K562 (cell line): Measurements from ENCODE around the gene RNF6. TPM values are rescaled to one million over a fixed set of nuclear protein-coding genes. Genes with fewer than 3 reads are reported as not detected.

Experiments
- BHLHE40 ChIP-seq: IDR thresholded peaks from 2 replicates; pipeline ENCODE4 v1.6.1; 2011; ENCODE audit warnings: low read length, improper control_type of control experiment
- CCNT2 ChIP-seq: IDR thresholded peaks from 2 replicates; pipeline ENCODE4 v1.6.1; 2011; ENCODE audit warnings: borderline replicate concordance, low read depth, mild to moderate bottlenecking, moderate library complexity, mixed read lengths, low read length; ENCODE audit not compliant: insufficient read length; ENCODE audit errors: extremely low read depth
- DIDO1 ChIP-seq: fragments of 450-650 bp; IDR thresholded peaks from 2 replicates; pipeline ENCODE4 v1.6.1; 2016; ENCODE audit warnings: low read depth, missing biosample characterization, missing genetic modification characterization
- EP400 ChIP-seq: fragments of 450-650 bp; IDR thresholded peaks from 2 replicates; pipeline ENCODE4 v1.6.1; 2017; ENCODE audit warnings: antibody characterized with exemption, mild to moderate bottlenecking, moderate library complexity
- KAT8 ChIP-seq: fragments of 450-650 bp; IDR thresholded peaks from 2 replicates; pipeline ENCODE4 v1.6.1; 2016; ENCODE audit warnings: low read depth, mild to moderate bottlenecking
- KDM1A ChIP-seq, 2 experiments: fragments of 450-650 bp; IDR thresholded peaks; 2 replicates each; pipeline ENCODE4 v1.6.1; 2016; ENCODE audit warnings: mild to moderate bottlenecking in 2 of 2
- KLF13 ChIP-seq: fragments of 450-650 bp; IDR thresholded peaks from 2 replicates; pipeline ENCODE4 v1.6.1; 2016; ENCODE audit warnings: missing genetic modification characterization, low read depth, mild to moderate bottlenecking, missing compliant biosample characterization, moderate library complexity, borderline replicate concordance
- MBD2 ChIP-seq: sonication (generic); IDR thresholded peaks from 2 replicates; pipeline ENCODE4 v1.6.1; 2016; ENCODE audit warnings: low read depth, borderline replicate concordance
- NELFE ChIP-seq: IDR thresholded peaks from 2 replicates; pipeline ENCODE4 v1.6.1; 2011; ENCODE audit warnings: mild to moderate bottlenecking; ENCODE audit not compliant: insufficient read depth, insufficient read length
- NFE2 ChIP-seq: IDR thresholded peaks from 2 replicates; pipeline ENCODE4 v1.6.1; 2014; ENCODE audit warnings: antibody characterized with exemption, low read depth
- PHB2 ChIP-seq: fragments of 450-650 bp; IDR thresholded peaks from 2 replicates; pipeline ENCODE4 v1.6.1; 2017; ENCODE audit warnings: low read depth
- PPARD ChIP-seq: fragments of 250-450 bp; sonication (Bioruptor Pico); IDR thresholded peaks from 2 replicates; pipeline ENCODE4 v1.8.0; 2022; ENCODE audit warnings: inconsistent platforms, mild to moderate bottlenecking, moderate library complexity
- PRPF4 ChIP-seq: fragments of 200-400 bp; formaldehyde crosslinking; IDR thresholded peaks from one replicate; pipeline ENCODE4 v1.6.1; 2017; ENCODE audit warnings: low read length, low read depth, mild to moderate bottlenecking; ENCODE audit not compliant: insufficient read depth, poor library complexity, severe bottlenecking
- SMAD4 ChIP-seq: fragments of 250-450 bp; sonication (Bioruptor Pico); conservative IDR thresholded peaks from 2 replicates; pipeline ENCODE4 v1.8.0; 2021; ENCODE audit warnings: inconsistent platforms, mild to moderate bottlenecking, moderate library complexity
- TAL1 ChIP-seq: fragments of 450-650 bp; IDR thresholded peaks from 2 replicates; pipeline ENCODE4 v1.6.1; 2016; ENCODE audit warnings: mild to moderate bottlenecking
- TEAD1 ChIP-seq, 2 experiments: fragments of 450-650 bp in 1 of 2; sonication (generic) in 1 of 2; formaldehyde crosslinking; IDR thresholded peaks; 2 replicates each; pipeline versions ENCODE4 v1.4.0 to v1.8.0; 2020 to 2022; ENCODE audit warnings: mild to moderate bottlenecking in 2 of 2, missing genetic modification reagents in 1 of 2
- ZBTB17 ChIP-seq: fragments of 450-650 bp; formaldehyde crosslinking; IDR thresholded peaks from 2 replicates; pipeline ENCODE4 v1.4.0; 2020; ENCODE audit warnings: mild to moderate bottlenecking
- ZKSCAN8 ChIP-seq: fragments of 200-800 bp; sonication (Bioruptor generic); IDR thresholded peaks from 2 replicates; pipeline ENCODE4 v1.6.1; 2016; ENCODE audit warnings: missing genetic modification characterization, missing compliant biosample characterization
- ZNF175 ChIP-seq: fragments of 200-800 bp; sonication (Bioruptor generic); IDR thresholded peaks from 2 replicates; pipeline ENCODE4 v1.6.1; 2016; ENCODE audit warnings: low read depth, mild to moderate bottlenecking, missing genetic modification characterization, missing compliant biosample characterization
- ZNF445 ChIP-seq: fragments of 250-450 bp; sonication (Bioruptor Pico); IDR thresholded peaks from 2 replicates; pipeline ENCODE4 v1.4.0; 2020; ENCODE audit warnings: low read depth, mild to moderate bottlenecking, moderate library complexity
- ZNF507 ChIP-seq: conservative IDR thresholded peaks from 2 replicates; pipeline ENCODE4 v1.6.1; 2017; ENCODE audit warnings: missing genetic modification characterization, missing compliant biosample characterization
- ZNF589 ChIP-seq: fragments of 200-800 bp; sonication (Bioruptor generic); IDR thresholded peaks from 2 replicates; pipeline ENCODE4 v1.6.1; 2016; ENCODE audit warnings: low read depth, missing genetic modification characterization, missing compliant biosample characterization
- polyA plus RNA-seq, 8 experiments: library from polyadenylated mRNA; depleted of rRNA in 4 of 8; stranded (reverse) in 5 of 8; unstranded in 3 of 8; fragments of >200 nt; fragmentation: Nextera tagmentation in 2 of 8; fragmentation: Illumina TruSeq in 1 of 8; extraction: Ambion mirVana in 2 of 8; extraction: Trizol in 1 of 8; gene quantifications; 2 replicates each; pipeline versions ENCODE4 v1.2.1 to v1.2.3, GENCODE V29; 2011 to 2014; ENCODE audit warnings: inconsistent platforms in 1 of 8, missing spikeins in 1 of 8
- total RNA-seq, 7 experiments: library from RNA; depleted of rRNA in 6 of 7; stranded (reverse); fragments of >200 nt in 6 of 7; fragmentation: Illumina TruSeq in 2 of 7; extraction: Trizol in 2 of 7; gene quantifications; 2 replicates each; pipeline versions ENCODE4 v1.2.1 to v1.2.3, GENCODE V29; 2011 to 2021; ENCODE audit warnings: low replicate concordance in 1 of 7
- TF ChIP-seq, protein P1 (sequence below), 2 experiments: fragments of 450-650 bp in 1 of 2; sonication (generic) in 1 of 2; formaldehyde crosslinking in 1 of 2; IDR thresholded peaks in 1 of 2; conservative IDR thresholded peaks in 1 of 2; 2 replicates each; pipeline versions ENCODE4 v1.6.1 to v1.8.1; 2016 to 2023; ENCODE audit warnings: mild to moderate bottlenecking in 2 of 2, moderate library complexity in 2 of 2, inconsistent platforms in 1 of 2, missing genetic modification reagents in 1 of 2
- TF ChIP-seq, protein P2 (sequence below): fragments of 250-450 bp; sonication (Bioruptor Pico); IDR thresholded peaks from 2 replicates; pipeline ENCODE4 v1.8.0; 2021; ENCODE audit warnings: moderate library complexity, mild to moderate bottlenecking, inconsistent platforms
- TF ChIP-seq, protein P3 (sequence below): fragments of 450-650 bp; formaldehyde crosslinking; IDR thresholded peaks from 2 replicates; pipeline ENCODE4 v1.4.0; 2022; ENCODE audit warnings: missing genetic modification characterization
- TF ChIP-seq, protein P4 (sequence below): sonication (generic); formaldehyde crosslinking; IDR thresholded peaks from 2 replicates; pipeline ENCODE4 v1.8.0; 2022; ENCODE audit warnings: missing genetic modification reagents, mild to moderate bottlenecking, moderate library complexity, borderline replicate concordance

The RNF6 gene
- total and polyA plus RNA-seq, 9 of the 15 experiments (the other 6 are each of a cell fraction or from before 2014, with no cell fraction given): 12.0 to 31.4 (median 22.3) TPM

DNA sequence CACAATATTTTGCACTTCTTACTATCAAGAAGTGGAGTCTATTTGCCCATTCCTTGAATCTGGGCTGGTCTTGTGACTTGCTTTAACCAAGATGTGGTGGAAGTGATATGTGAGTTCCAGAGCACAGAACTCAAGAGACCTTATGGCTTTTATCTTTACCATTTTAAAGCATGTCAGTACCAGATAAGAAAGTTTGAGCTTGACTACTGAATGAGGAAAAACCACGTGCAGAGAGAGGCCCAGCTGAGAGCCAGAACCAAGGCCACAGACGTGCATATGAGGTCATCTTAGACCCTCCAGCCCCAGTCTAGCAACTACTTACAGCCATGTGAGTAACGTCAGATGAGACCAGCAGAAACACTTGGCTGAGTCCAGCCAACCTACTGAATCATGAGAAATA, 25.5 kb upstream of the RNF6 start (continued):
- TF ChIP-seq PRPF4 (no peak), ZNF445 (no peak), ZNF175 (CRISPR knock-in tag) (peak; percentile 66; the same call in 1 of the 2 replicates), KDM1A (IDR thresholded peaks at IDR 0.05) (peak; percentile 96 to 97), ZKSCAN8 (CRISPR knock-in tag) (0 out of 2 replicates have a peak, but pooled peaks have one; percentile 66), CCNT2 (peak; percentile 75), TEAD1 (CRISPR knock-in tag; IDR thresholded peaks at IDR 0.05) (peak in 1 of 2 experiments; percentile 68; a peak in 1 of 4 replicates), NFE2 (0 out of 2 replicates have a peak, but pooled peaks have one; percentile 6), ZNF589 (CRISPR knock-in tag) (peak; percentile 91; the same call in 1 of the 2 replicates), BHLHE40 (peak; percentile 91), PPARD (no peak), KLF13 (tag) (no peak), ZNF507 (no peak), SMAD4 (CRISPR knock-in tag) (peak; percentile 84), TAL1 (peak; percentile 91), DIDO1 (tag) (0 out of 2 replicates have a peak, but pooled peaks have one; percentile 20), ZBTB17 (CRISPR knock-in tag) (no peak), NELFE (no peak), KAT8 (no peak), PHB2 (0 out of 2 replicates have a peak, but pooled peaks have one; percentile 45), MBD2 (no peak), EP400 (peak; percentile 52; the same call in 1 of the 2 replicates)
- TF ChIP-seq, protein P1, sequence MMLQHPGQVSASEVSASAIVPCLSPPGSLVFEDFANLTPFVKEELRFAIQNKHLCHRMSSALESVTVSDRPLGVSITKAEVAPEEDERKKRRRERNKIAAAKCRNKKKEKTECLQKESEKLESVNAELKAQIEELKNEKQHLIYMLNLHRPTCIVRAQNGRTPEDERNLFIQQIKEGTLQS (IDR thresholded peaks at IDR 0.05): peak; percentile 89
- TF ChIP-seq, protein P1 (CRISPR knock-in tag; conservative IDR thresholded peaks at IDR 0.05): no peak
- TF ChIP-seq, protein P2, sequence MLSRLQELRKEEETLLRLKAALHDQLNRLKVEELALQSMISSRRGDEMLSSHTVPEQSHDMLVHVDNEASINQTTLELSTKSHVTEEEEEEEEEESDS (CRISPR knock-in tag): no peak
- TF ChIP-seq, protein P3, sequence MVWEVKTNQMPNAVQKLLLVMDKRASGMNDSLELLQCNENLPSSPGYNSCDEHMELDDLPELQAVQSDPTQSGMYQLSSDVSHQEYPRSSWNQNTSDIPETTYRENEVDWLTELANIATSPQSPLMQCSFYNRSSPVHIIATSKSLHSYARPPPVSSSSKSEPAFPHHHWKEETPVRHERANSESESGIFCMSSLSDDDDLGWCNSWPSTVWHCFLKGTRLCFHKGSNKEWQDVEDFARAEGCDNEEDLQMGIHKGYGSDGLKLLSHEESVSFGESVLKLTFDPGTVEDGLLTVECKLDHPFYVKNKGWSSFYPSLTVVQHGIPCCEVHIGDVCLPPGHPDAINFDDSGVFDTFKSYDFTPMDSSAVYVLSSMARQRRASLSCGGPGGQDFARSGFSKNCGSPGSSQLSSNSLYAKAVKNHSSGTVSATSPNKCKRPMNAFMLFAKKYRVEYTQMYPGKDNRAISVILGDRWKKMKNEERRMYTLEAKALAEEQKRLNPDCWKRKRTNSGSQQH (CRISPR knock-in tag): no peak
- TF ChIP-seq, protein P4, sequence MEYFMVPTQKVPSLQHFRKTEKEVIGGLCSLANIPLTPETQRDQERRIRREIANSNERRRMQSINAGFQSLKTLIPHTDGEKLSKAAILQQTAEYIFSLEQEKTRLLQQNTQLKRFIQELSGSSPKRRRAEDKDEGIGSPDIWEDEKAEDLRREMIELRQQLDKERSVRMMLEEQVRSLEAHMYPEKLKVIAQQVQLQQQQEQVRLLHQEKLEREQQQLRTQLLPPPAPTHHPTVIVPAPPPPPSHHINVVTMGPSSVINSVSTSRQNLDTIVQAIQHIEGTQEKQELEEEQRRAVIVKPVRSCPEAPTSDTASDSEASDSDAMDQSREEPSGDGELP (CRISPR knock-in tag): peak; percentile 85
